Neutrophil (primary cell): ENCODE results near the gene AVPR1A.
"Not testable (repeated sequence)": the region's sequence is repeated elsewhere in the genome, so short reads cannot be mapped to it uniquely, and the experiment has no call there.

Source experiments
- H3K27ac ChIP-seq: fragments of 200-600 bp; sonication (generic); 2 replicates; pipeline ENCODE4 v1.5.1; 2016; ENCODE audit warnings: mild to moderate bottlenecking, moderate library complexity
- H3K27me3 ChIP-seq: fragments of 200-600 bp; sonication (generic); 2 replicates; pipeline ENCODE4 v1.6.0; 2016; ENCODE audit warnings: mild to moderate bottlenecking
- H3K36me3 ChIP-seq: fragments of 200-600 bp; sonication (generic); 2 replicates; pipeline ENCODE4 v1.5.1; 2017
- H3K4me1 ChIP-seq, 2 experiments: fragments of 200-600 bp in 1 of 2; sonication (generic) in 1 of 2; 1 replicate in 1 of 2; 2 replicates in 1 of 2; pipeline versions ENCODE4 v1.5.1 to v1.6.1; 2013 to 2016; ENCODE audit warnings: low read depth in 1 of 2, low read length in 1 of 2, mild to moderate bottlenecking in 1 of 2, moderate library complexity in 1 of 2; ENCODE audit not compliant: control insufficient read depth in 1 of 2, insufficient read depth in 1 of 2
- H3K4me3 ChIP-seq, 2 experiments: fragments of 200-600 bp in 1 of 2; sonication (generic) in 1 of 2; 1 replicate in 1 of 2; 2 replicates in 1 of 2; pipeline ENCODE4 v1.5.1; 2013 to 2016; ENCODE audit warnings: low read depth in 1 of 2, low read length in 1 of 2, mild to moderate bottlenecking in 1 of 2, moderate library complexity in 1 of 2
- H3K9me3 ChIP-seq: fragments of 200-600 bp; sonication (generic); 2 replicates; pipeline ENCODE4 v1.5.1; 2016
- TF ChIP-seq, protein P1 (sequence below): fragments of 200-600 bp; sonication (generic); IDR thresholded peaks from 2 replicates; pipeline ENCODE4 v1.5.1; 2016; ENCODE audit warnings: antibody characterized with exemption

AVPR1A gene

DNA sequence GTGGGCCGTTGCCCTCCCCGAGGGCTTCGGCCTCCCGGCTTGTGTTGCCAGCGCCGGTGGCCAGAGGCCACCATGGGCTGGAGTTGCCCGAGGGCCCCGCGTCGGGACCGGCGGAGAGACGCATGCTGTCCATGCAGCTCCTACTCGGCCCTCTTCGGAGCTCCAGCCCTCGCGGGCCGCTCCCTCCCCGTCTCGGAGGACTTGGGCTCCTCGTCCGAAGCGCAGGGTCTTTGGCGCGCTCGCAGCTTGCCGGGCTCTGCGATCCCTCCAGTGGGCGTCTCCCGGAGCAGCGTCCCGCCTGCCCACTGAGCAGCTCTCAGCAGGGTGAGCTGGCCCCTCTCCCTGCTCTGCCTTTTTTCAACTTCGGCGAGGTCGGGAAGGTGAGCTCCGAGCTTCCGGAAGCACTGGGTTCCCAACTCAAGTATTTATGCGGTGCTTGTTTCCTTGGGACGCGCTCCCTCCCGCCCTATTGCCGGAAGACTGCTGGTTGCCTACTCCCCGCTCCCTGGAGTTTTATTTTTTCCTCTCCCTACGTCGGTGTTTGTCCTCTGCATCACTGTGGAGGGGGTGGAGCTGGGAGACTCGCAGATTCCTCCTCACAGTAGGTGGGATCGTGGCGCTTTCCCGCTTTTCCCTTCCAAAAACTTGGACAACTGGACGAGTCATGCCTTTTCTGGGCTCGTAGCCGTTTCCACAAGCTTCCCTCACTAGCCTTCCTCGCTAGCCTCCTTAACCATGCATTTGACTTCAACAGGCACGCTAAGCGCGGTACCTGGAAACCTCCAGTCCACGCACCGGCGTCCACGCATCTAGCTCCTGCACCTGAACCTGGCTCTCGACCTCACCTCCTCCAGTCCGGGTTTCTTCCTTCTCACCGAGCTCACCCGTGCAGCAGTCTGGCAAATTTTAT, at the start of gene AVPR1A:
AVPR1A (minus strand) TSS at position 489 of the 910 bp plus-strand sequence; CDS start at position 124, 365 bp downstream.
- peak within 1 kb of the TSS; percentile 4 to 28 for H3K4me3 ChIP-seq
- no peaks in the 10 kb centered on the region for H3K9me3 ChIP-seq
- H3K4me1 ChIP-seq = peaks cover 18 to 25% of the 10 kb centered on the region in 2 experiments
- TF ChIP-seq, protein P1, sequence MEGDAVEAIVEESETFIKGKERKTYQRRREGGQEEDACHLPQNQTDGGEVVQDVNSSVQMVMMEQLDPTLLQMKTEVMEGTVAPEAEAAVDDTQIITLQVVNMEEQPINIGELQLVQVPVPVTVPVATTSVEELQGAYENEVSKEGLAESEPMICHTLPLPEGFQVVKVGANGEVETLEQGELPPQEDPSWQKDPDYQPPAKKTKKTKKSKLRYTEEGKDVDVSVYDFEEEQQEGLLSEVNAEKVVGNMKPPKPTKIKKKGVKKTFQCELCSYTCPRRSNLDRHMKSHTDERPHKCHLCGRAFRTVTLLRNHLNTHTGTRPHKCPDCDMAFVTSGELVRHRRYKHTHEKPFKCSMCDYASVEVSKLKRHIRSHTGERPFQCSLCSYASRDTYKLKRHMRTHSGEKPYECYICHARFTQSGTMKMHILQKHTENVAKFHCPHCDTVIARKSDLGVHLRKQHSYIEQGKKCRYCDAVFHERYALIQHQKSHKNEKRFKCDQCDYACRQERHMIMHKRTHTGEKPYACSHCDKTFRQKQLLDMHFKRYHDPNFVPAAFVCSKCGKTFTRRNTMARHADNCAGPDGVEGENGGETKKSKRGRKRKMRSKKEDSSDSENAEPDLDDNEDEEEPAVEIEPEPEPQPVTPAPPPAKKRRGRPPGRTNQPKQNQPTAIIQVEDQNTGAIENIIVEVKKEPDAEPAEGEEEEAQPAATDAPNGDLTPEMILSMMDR = no peak
- peaks cover 90% of the 10 kb centered on the region for H3K27me3 ChIP-seq
- H3K36me3 ChIP-seq = no peaks in the 10 kb centered on the region
- H3K27ac ChIP-seq = no peak within 1 kb of the TSS

DNA sequence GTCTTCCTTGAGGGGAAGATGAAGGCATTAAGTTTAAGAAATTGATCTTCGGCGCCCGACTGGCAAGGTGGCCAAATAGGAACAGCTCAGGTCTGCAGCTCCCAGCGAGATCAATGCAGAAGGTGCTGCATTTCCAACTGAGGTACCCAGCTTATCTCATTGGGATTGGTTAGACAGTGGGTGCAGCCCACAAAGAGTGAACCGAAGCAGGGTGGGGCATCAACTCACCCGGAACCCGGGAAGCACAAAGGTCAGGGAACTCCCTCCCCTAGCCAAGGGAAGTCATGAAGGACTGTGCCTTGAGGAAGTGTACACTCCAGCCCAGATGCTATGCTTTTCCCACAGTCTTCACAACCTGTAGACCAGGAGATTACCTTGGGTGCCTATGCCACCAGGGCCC, 45.2 kb upstream of the AVPR1A start:
- Histone ChIP-seq H3K4me3 (no peak overlapping the region), H3K4me1 (no peaks in the 10 kb centered on the region), H3K27me3 (no peaks in the 10 kb centered on the region), H3K36me3 (no peaks in the 10 kb centered on the region), H3K27ac (no peak overlapping the region), H3K9me3 (no peaks in the 10 kb centered on the region)
- TF ChIP-seq, protein P1 = no peak

DNA sequence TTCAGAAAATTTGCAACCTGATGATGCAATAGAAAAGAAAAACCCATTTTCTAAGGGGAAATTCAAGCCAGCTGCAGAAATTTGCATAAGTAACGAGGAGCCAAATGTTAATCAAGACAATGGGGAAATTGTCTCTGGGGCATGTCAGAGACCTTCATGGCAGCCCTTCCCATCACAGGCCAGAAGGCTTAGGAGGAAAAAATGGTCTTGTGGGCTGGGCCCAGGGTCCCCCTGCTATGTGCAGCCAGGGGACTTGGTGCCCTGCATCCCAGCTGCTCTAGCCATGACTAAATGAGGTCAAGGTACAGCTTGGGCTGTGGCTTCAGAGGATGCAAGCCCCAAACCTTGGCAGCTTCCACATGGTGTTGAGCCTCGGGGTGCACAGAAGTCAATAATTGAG, 28.2 kb upstream of the AVPR1A start:
- Histone ChIP-seq H3K36me3 (no peaks in the 10 kb centered on the region), H3K4me3 (no peak overlapping the region), H3K27me3 (no peaks in the 10 kb centered on the region), H3K9me3 (no peaks in the 10 kb centered on the region), H3K4me1 (no peaks in the 10 kb centered on the region), H3K27ac (no peak overlapping the region)
- TF ChIP-seq, protein P1 = no peak

DNA sequence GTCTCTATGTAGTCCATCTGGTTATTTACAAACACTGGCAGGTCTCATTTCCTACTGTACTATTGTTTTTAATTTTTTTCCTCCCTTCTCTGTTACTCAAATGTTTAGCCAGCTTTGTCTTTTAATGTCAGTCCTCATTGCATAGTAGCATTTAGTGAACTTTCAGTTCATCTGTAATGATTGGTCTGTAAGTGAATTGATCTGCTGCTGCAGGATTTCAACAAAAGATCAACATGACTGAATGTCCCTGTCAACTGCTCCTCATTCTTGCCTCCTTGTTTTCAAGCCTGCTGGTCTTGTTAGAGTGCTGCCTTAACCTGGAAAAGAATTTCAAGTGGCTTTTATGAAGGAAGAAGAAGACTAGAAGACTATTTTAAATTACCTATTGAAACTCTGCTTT, 19.3 kb upstream of the AVPR1A start:
- Histone ChIP-seq H3K9me3 (no peaks in the 10 kb centered on the region), H3K4me3 (no peak overlapping the region), H3K36me3 (no peaks in the 10 kb centered on the region), H3K27me3 (no peaks in the 10 kb centered on the region), H3K27ac (no peak overlapping the region), H3K4me1 (no peaks in the 10 kb centered on the region)
- TF ChIP-seq, protein P1 = no peak

DNA sequence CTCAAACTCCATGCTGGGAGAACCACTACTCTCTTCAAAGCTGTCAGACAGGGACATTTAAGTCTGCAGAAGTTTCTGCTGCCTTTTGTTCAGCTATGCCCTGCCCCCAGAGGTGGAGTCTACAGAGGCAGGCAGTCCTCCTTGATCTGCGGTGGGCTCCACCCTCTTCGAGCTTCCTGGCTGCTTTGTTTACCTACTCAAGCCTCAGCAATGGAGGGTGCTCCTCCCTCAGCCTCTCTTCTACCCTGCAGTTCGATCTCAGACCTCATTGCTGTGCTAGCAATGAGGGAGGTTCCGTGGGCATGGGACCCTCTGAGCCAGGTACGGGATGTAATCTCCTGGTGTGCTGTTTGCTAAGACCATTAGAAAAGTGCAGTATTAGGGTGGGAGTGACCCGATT, 16.7 kb upstream of the AVPR1A start:
- H3K27ac ChIP-seq, H3K27me3 ChIP-seq, H3K4me3 ChIP-seq: not testable (repeated sequence)

DNA sequence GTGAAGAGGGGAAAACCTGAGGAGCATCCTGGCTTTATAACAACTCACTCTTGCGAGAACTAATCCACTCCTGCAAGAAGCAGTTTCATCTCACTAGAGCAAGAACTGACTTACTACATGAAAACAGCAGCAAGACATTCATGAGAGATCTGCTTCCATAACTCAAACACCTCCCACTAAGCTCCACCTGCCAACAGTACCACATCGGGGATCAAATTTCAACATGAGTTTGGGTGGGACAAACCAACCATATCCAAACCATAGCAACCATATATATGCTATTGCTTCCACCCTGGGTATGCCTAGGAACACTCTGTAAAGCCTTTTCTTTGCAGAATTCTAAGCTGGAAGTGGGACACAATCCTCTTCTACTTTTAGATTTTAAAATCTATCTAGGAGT, 13.9 kb upstream of the AVPR1A start:
- no peaks in the 10 kb centered on the region for H3K36me3 ChIP-seq
- peaks cover 0 to 5% of the 10 kb centered on the region in 2 experiments for H3K4me1 ChIP-seq
- no peaks in the 10 kb centered on the region for H3K27me3 ChIP-seq
- TF ChIP-seq, protein P1 = no peak
- no peak overlapping the region for H3K27ac ChIP-seq
- no peaks in the 10 kb centered on the region for H3K9me3 ChIP-seq
- H3K4me3 ChIP-seq = no peak overlapping the region

More for the DNA sequence above, 16.7 kb upstream of the AVPR1A start:
- not testable (repeated sequence) for H3K36me3 ChIP-seq, H3K9me3 ChIP-seq, H3K4me1 ChIP-seq
